ENCODE results near the gene UGT2B28. TPM values are rescaled to one million over a fixed set of nuclear protein-coding genes. Genes with fewer than 3 reads are reported as not detected.
"Not testable (repeated sequence)": the region's sequence is repeated elsewhere in the genome, so short reads cannot be mapped to it uniquely, and the experiment has no call there.

UGT2B28 gene
- not detected in 2 replicates for polyA plus RNA-seq (2011; rRNA removed)
- polyA minus RNA-seq (2011; rRNA and poly(A)+ RNA removed) = not detected in 2 replicates

GRCh38 chr4:69280081-69280480 is at the start of gene UGT2B28:
TSS of gene UGT2B28 (plus strand) at chr4:69280475. CDS start at chr4:69280501, 26 bp downstream.
- H3K4me3 ChIP-seq (ENCODE audit: low read depth, low read length); H3K9me3 ChIP-seq (ENCODE audit: control insufficient read depth, insufficient read depth, low read length); DNase-seq (ENCODE audit: low read depth, low spot score); H3K27ac ChIP-seq (ENCODE audit: low read depth, low read length); CTCF ChIA-PET; POLR2A ChIA-PET; H3K27me3 ChIP-seq (ENCODE audit: control insufficient read depth, insufficient read depth, low read length): not testable (repeated sequence)

GRCh38 chr4:69239092-69239491 is 41.2 kb upstream of the UGT2B28 start:
- POLR2A ChIA-PET = no interaction called here
- Histone ChIP-seq H3K4me3 (ENCODE audit: low read depth, low read length) (no peak overlapping the region), H3K27me3 (ENCODE audit: control insufficient read depth, insufficient read depth, low read length) (no peaks in the 10 kb centered on the region), H3K27ac (ENCODE audit: low read depth, low read length) (no peak overlapping the region), H3K9me3 (ENCODE audit: control insufficient read depth, insufficient read depth, low read length) (no peaks in the 10 kb centered on the region)
- no peak for DNase-seq (ENCODE audit: low read depth, low spot score)
- TF ChIP-seq CTCF (IDR thresholded peaks at IDR 0.05; ENCODE audit: low read depth, low read length) = no peak
- CTCF ChIA-PET = no interaction called here

DNA sequence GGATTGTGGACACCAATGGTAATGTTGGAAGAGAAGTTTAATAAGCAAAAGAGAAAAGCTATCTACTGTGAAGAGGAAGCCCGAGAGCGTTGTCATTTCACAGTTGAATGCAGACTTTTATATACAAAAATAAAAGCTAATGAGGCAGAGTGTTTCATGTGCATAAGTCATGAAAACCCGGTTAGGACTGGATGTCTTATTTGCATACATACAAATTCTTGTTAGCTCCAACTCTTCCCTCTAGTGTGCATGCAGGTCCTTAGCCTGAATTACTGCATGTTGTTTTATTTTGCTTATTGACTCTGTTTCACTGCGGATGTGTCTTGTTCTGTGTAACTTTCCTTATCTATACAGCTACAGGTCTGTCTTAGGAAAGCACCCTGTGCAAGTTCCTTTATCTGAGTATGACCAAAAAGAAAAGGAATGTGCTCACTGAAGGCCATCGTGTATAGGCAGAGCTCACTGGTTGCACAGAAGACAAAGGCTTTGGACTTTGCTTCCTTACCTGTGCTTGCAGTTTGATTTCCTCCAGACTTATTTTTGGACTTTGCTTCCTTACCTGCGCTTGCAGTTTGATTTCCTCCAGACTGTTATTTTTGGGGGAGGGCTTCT is 40.6 kb upstream of the UGT2B28 start:
- ChIA-PET POLR2A (no interaction called here), CTCF (no interaction called here)
- TF ChIP-seq CTCF (IDR thresholded peaks at IDR 0.05; ENCODE audit: low read depth, low read length) = no peak
- DNase-seq (ENCODE audit: low read depth, low spot score) = no peak
- H3K27me3 ChIP-seq (ENCODE audit: control insufficient read depth, insufficient read depth, low read length) = no peaks in the 10 kb centered on the region
- H3K27ac ChIP-seq (ENCODE audit: low read depth, low read length) = no peak overlapping the region
- no peak overlapping the region for H3K4me3 ChIP-seq (ENCODE audit: low read depth, low read length)
- no peaks in the 10 kb centered on the region for H3K9me3 ChIP-seq (ENCODE audit: control insufficient read depth, insufficient read depth, low read length)

DNA sequence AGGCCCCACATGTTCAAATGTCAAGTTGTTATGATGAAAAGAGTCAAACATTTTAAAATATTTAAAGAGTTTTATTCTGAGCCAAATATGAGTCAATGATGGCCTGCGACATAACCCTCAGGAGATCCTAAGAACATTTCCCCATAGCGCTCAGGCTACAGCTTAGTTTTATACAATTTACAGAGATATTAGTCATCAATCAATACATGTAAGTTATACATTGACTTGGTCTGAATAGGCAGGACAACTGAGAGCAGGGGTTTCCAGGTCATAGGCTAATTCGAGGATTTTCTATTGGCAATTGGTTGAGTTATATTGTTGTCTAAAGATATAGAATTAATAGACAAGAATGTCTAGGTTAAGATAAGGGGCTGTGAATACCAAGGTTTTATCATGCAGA is 39.5 kb upstream of the UGT2B28 start:
- H3K27me3 ChIP-seq (ENCODE audit: control insufficient read depth, insufficient read depth, low read length); H3K9me3 ChIP-seq (ENCODE audit: control insufficient read depth, insufficient read depth, low read length); CTCF ChIA-PET; H3K27ac ChIP-seq (ENCODE audit: low read depth, low read length); POLR2A ChIA-PET; H3K4me3 ChIP-seq (ENCODE audit: low read depth, low read length); DNase-seq (ENCODE audit: low read depth, low spot score): not testable (repeated sequence)

DNA sequence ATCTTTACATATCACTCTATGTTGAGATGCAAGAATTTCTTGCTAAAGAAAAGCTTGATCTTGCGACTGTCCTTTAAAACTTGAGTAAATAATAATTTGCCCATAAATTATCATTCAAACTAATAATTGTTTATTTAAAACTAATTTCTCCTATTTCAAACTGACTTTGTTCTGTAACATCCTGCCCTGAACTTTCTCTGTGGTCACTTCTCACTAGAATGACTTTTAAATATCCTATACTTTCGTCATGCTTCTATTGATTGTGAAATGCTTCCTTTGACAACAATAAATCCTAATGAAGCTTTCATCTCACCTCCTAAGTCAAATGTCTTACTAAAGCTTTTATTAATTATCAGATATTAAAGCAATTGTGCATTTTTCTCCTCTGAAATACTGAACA is 38.5 kb upstream of the UGT2B28 start:
- CTCF ChIA-PET; H3K27me3 ChIP-seq (ENCODE audit: control insufficient read depth, insufficient read depth, low read length); H3K27ac ChIP-seq (ENCODE audit: low read depth, low read length); H3K9me3 ChIP-seq (ENCODE audit: control insufficient read depth, insufficient read depth, low read length); DNase-seq (ENCODE audit: low read depth, low spot score); H3K4me3 ChIP-seq (ENCODE audit: low read depth, low read length); POLR2A ChIA-PET: not testable (repeated sequence)

GRCh38 chr4:69242562-69243240 is 37.6 kb upstream of the UGT2B28 start:
- H3K9me3 ChIP-seq (ENCODE audit: control insufficient read depth, insufficient read depth, low read length); DNase-seq (ENCODE audit: low read depth, low spot score); CTCF ChIA-PET; H3K27ac ChIP-seq (ENCODE audit: low read depth, low read length); H3K4me3 ChIP-seq (ENCODE audit: low read depth, low read length); H3K27me3 ChIP-seq (ENCODE audit: control insufficient read depth, insufficient read depth, low read length); POLR2A ChIA-PET: not testable (repeated sequence)

GRCh38 chr4:69250884-69251283 is 29.4 kb upstream of the UGT2B28 start:
- POLR2A ChIA-PET; DNase-seq (ENCODE audit: low read depth, low spot score); CTCF ChIA-PET: not testable (repeated sequence)

DNA sequence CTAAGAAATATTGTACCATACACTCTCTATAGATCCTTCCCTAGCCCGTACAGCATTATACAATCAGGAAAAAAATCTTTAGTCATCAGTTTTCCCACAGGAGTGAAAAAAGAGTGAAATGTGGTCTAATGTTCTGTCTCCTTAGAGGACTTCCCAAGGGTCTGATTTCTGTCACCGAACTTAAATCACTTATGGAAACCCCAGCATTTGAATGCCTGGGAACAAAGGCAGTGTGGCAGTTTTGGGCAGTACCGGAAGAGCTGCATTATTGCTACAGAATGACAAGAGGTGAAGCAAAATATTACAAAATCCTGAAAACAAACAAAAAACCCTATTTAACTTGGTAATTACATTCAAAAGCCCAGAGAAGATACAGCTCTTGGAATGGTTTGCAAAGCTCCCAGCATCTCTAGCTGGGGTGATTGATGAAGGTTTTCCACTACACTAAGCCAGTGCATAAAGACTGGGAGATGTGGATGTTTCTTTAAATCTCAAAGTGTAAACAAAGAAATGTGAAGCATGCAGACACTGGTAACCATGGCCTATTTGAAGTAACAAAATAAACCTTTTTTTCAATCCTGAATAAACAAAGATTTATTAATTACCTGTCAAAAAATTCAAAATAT is 27.0 kb upstream of the UGT2B28 start:
- H3K27me3 ChIP-seq (ENCODE audit: control insufficient read depth, insufficient read depth, low read length); H3K4me3 ChIP-seq (ENCODE audit: low read depth, low read length); POLR2A ChIA-PET; H3K27ac ChIP-seq (ENCODE audit: low read depth, low read length); CTCF ChIA-PET; DNase-seq (ENCODE audit: low read depth, low spot score); H3K9me3 ChIP-seq (ENCODE audit: control insufficient read depth, insufficient read depth, low read length): not testable (repeated sequence)

More at GRCh38 chr4:69250884-69251283, 29.4 kb upstream of the UGT2B28 start:
- not testable (repeated sequence) for H3K9me3 ChIP-seq (ENCODE audit: control insufficient read depth, insufficient read depth, low read length); H3K4me3 ChIP-seq (ENCODE audit: low read depth, low read length); H3K27me3 ChIP-seq (ENCODE audit: control insufficient read depth, insufficient read depth, low read length); H3K27ac ChIP-seq (ENCODE audit: low read depth, low read length)

DNA sequence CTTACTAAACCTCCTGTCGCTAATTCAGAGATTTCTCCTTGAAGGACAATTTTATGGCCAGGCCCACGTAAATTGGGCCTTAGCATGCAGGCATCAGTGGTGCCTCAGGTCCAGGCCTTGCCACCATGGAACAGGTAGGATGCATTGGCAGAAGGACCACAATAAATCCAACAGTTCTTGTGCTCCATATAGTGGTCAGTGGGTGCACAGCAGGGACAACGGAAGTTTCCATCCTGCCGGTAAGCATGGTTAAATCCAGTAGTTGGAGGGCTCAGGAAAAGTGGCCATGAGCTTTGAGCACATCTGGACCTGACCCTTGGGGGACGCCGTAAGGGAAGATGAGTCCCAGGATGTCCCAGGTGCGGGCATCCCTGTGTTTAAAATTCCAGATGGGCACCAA is 11.7 kb upstream of the UGT2B28 start:
- POLR2A ChIA-PET; CTCF ChIA-PET; H3K27ac ChIP-seq (ENCODE audit: low read depth, low read length); H3K27me3 ChIP-seq (ENCODE audit: control insufficient read depth, insufficient read depth, low read length); H3K4me3 ChIP-seq (ENCODE audit: low read depth, low read length); H3K9me3 ChIP-seq (ENCODE audit: control insufficient read depth, insufficient read depth, low read length); DNase-seq (ENCODE audit: low read depth, low spot score): not testable (repeated sequence)

DNA sequence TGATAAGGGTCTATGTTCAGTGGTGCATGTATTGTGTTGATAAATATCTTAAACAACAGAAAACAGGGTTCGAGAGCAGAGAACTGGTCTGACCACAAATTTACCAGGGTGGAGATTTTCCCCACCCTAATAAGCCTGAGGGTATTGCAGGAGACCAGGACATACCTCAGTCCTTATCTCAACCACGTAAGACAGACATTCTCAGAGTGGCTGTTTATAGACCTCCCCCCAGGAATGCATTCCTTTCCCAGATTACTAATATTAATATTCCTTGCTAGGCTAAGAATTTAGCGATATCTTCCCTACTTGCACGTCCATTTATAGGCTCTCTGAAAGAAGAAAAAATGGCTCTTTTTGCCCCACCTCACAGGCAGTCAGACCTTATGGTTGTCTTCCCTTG is 16.1 kb downstream of the UGT2B28 start:
- CTCF ChIA-PET = interaction anchor here (0.6 kb wide), 1 partner anchor 798 kb away, joined by 3 read pairs; no protein-coding TSS in a partner anchor
- H3K9me3 ChIP-seq (ENCODE audit: control insufficient read depth, insufficient read depth, low read length); POLR2A ChIA-PET: not testable (repeated sequence)

More for the DNA sequence above, 16.1 kb downstream of the UGT2B28 start:
- H3K27ac ChIP-seq (ENCODE audit: low read depth, low read length); DNase-seq (ENCODE audit: low read depth, low spot score); H3K4me3 ChIP-seq (ENCODE audit: low read depth, low read length); H3K27me3 ChIP-seq (ENCODE audit: control insufficient read depth, insufficient read depth, low read length): not testable (repeated sequence)
